GM21360 (cell line): ENCODE results near the gene PODXL2.

Experiments used
- ATAC-seq: cut with Tn5 transposase; IDR thresholded peaks from one replicate; pipeline ENCODE4 v1.9.1; 2021; ENCODE audit warnings: mild to moderate bottlenecking, moderate library complexity; ENCODE audit not compliant: unreplicated experiment

PODXL2 gene

GRCh38 chr3:127629467-127630403, 750 bp downstream of the PODXL2 start:
- ATAC-seq = peak; percentile 33

GRCh38 chr3:127630811-127631714, 2.1 kb downstream of the PODXL2 start:
- ATAC-seq = no peak

- no peak for ATAC-seq
Observed at GRCh38 chr3:127632035-127632820, 3.2 kb downstream of the PODXL2 start.

- no peak for ATAC-seq
Observed at GRCh38 chr3:127634653-127635052, 5.7 kb downstream of the PODXL2 start.

- ATAC-seq = no peak
Observed at GRCh38 chr3:127637546-127637945, 8.6 kb downstream of the PODXL2 start.

- ATAC-seq = no peak
Observed at GRCh38 chr3:127637971-127638370, 9.0 kb downstream of the PODXL2 start.

- ATAC-seq = no peak
Observed at GRCh38 chr3:127639173-127640041, 10.4 kb downstream of the PODXL2 start.

GRCh38 chr3:127640042-127640355, 11.0 kb downstream of the PODXL2 start:
- ATAC-seq = no peak

GRCh38 chr3:127644641-127645370, 15.8 kb downstream of the PODXL2 start:
- no peak for ATAC-seq

- no peak for ATAC-seq
Observed at GRCh38 chr3:127645371-127646015, 16.5 kb downstream of the PODXL2 start.

GRCh38 chr3:127646501-127647046, 17.6 kb downstream of the PODXL2 start:
- no peak for ATAC-seq

- ATAC-seq = no peak
Observed at GRCh38 chr3:127647166-127647844, 18.3 kb downstream of the PODXL2 start.

- no peak for ATAC-seq
Observed at GRCh38 chr3:127647845-127648204, 18.8 kb downstream of the PODXL2 start.

- ATAC-seq = no peak
Observed at GRCh38 chr3:127650236-127650635, 21.3 kb downstream of the PODXL2 start.

GRCh38 chr3:127651516-127652172, 22.7 kb downstream of the PODXL2 start:
- ATAC-seq = no peak

- no peak for ATAC-seq
Observed at GRCh38 chr3:127652246-127652995, 23.4 kb downstream of the PODXL2 start.

GRCh38 chr3:127654374-127654773, 25.4 kb downstream of the PODXL2 start:
- no peak for ATAC-seq
